Stimulated activated CD4-positive, alpha-beta T cell treated with anti-CD3 and anti-CD28 coated beads, Interleukin-15, amount 100 ng/mL, for 24 hours (primary cell): ENCODE results near the gene MGAT4C.

Source experiments
- DNase-seq: peaks from one replicate; pipeline ENCODE4 v3.0.0-alpha.2; 2020

MGAT4C gene

GRCh38 chr12:85963326-85963725, 292.9 kb downstream of the MGAT4C start:
- no peak for DNase-seq

- no peak for DNase-seq
These were observed 300.1 kb downstream of the MGAT4C start for GRCh38 chr12:85956081-85956480.

- no peak for DNase-seq
These were observed 301.1 kb downstream of the MGAT4C start for GRCh38 chr12:85955127-85955526.

GRCh38 chr12:85951823-85952222, 304.4 kb downstream of the MGAT4C start:
- no peak for DNase-seq

GRCh38 chr12:85949253-85949652, 306.9 kb downstream of the MGAT4C start:
- DNase-seq = no peak

- no peak for DNase-seq
These were observed 307.9 kb downstream of the MGAT4C start for GRCh38 chr12:85948340-85948739.

- no peak for DNase-seq
These were observed 308.9 kb downstream of the MGAT4C start for GRCh38 chr12:85947286-85947685.

- no peak for DNase-seq
These were observed 309.8 kb downstream of the MGAT4C start for GRCh38 chr12:85946375-85946774.

GRCh38 chr12:85927166-85927565, 329.0 kb downstream of the MGAT4C start:
- no peak for DNase-seq

GRCh38 chr12:85923767-85924331, 332.3 kb downstream of the MGAT4C start:
- DNase-seq = no peak

- DNase-seq = no peak
These were observed 335.8 kb downstream of the MGAT4C start for GRCh38 chr12:85920324-85920947.
